Parathyroid adenoma (tissue), 2 donors: ENCODE results near the gene ZC4H2.

ENCODE experiments used
- H2AFZ ChIP-seq: fragments of 300-600 bp; sonication (generic); one replicate; pipeline ENCODE4 v1.7.0; 2017; ENCODE audit warnings: antibody characterized with exemption, mild to moderate bottlenecking
- H3K27ac ChIP-seq: fragments of 300-600 bp; sonication (generic); one replicate; pipeline ENCODE4 v1.7.0; 2017
- H3K27me3 ChIP-seq: fragments of 300-600 bp; sonication (generic); one replicate; pipeline ENCODE4 v1.7.0; 2017; ENCODE audit warnings: low read length; ENCODE audit not compliant: control insufficient read depth, insufficient read depth
- H3K36me3 ChIP-seq: fragments of 300-600 bp; sonication (generic); one replicate; pipeline ENCODE4 v1.7.0; 2017; ENCODE audit warnings: low read length; ENCODE audit not compliant: control insufficient read depth, insufficient read depth
- H3K4me1 ChIP-seq: fragments of 300-600 bp; sonication (generic); one replicate; pipeline ENCODE4 v1.7.0; 2017; ENCODE audit warnings: control low read depth
- H3K4me2 ChIP-seq: fragments of 300-600 bp; sonication (generic); one replicate; pipeline ENCODE4 v1.7.0; 2017; ENCODE audit warnings: low read length
- H3K4me3 ChIP-seq: fragments of 300-600 bp; sonication (generic); one replicate; pipeline ENCODE4 v1.7.0; 2017; ENCODE audit warnings: low read depth, low read length
- H3K79me2 ChIP-seq: fragments of 300-600 bp; sonication (generic); one replicate; pipeline ENCODE4 v1.7.0; 2017; ENCODE audit warnings: control low read depth
- H3K9ac ChIP-seq: fragments of 300-600 bp; sonication (generic); one replicate; pipeline ENCODE4 v1.7.0; 2017; ENCODE audit warnings: mild to moderate bottlenecking
- H3K9me3 ChIP-seq: fragments of 300-600 bp; sonication (generic); one replicate; pipeline ENCODE4 v1.7.0; 2017; ENCODE audit warnings: low read length; ENCODE audit not compliant: control insufficient read depth
- CTCF ChIP-seq: fragments of 300-600 bp; sonication (generic); IDR thresholded peaks from one replicate; pipeline ENCODE4 v1.7.0; 2017; ENCODE audit warnings: antibody characterized with exemption, mild to moderate bottlenecking
- donor health status: primary hyperparathyroidism.

The ZC4H2 gene

GRCh38 chrX:64867217-64867616 lies 109.0 kb downstream of the ZC4H2 start:
- Histone ChIP-seq H3K9me3 (no peaks in the 10 kb centered on the region), H3K4me1 (no peaks in the 10 kb centered on the region), H3K4me3 (no peak overlapping the region), H3K27me3 (no peaks in the 10 kb centered on the region), H3K27ac (no peak overlapping the region), H3K36me3 (no peaks in the 10 kb centered on the region), H3K4me2 (no peak overlapping the region), H2AFZ (no peak overlapping the region), H3K79me2 (no peaks in the 10 kb centered on the region), H3K9ac (no peak overlapping the region)
- no peak for TF ChIP-seq CTCF
